Tibial nerve (tissue), 4 donors: ENCODE data around the gene EP300. TPM values are rescaled to one million over a fixed set of nuclear protein-coding genes. Genes with fewer than 3 reads are reported as not detected.
"Not testable (repeated sequence)": the region's sequence is repeated elsewhere in the genome, so short reads cannot be mapped to it uniquely, and the experiment has no call there.

Experiments
- DNase-seq, 2 donors: peaks; one replicate each; pipeline ENCODE4 v3.0.0-alpha.2; 2019; ENCODE audit warnings: low spot score in 2 of 2
- H3K27ac ChIP-seq, 4 donors: fragments of 200-600 bp; sonication (generic) in 3 of 4; one replicate each; pipeline ENCODE4 v1.5.1; 2017 to 2019; ENCODE audit warnings: mild to moderate bottlenecking in 1 of 4
- H3K27me3 ChIP-seq, 2 donors: fragments of 200-600 bp; sonication (generic) in 1 of 2; one replicate each; pipeline versions ENCODE4 v1.5.1 to v1.6.0; 2017 to 2019
- H3K36me3 ChIP-seq, 3 donors: fragments of 200-600 bp; sonication (generic); one replicate each; pipeline ENCODE4 v1.5.1; 2018 to 2019
- H3K4me1 ChIP-seq, 4 donors: fragments of 200-600 bp; sonication (generic) in 3 of 4; one replicate each; pipeline ENCODE4 v1.5.1; 2017 to 2019
- H3K4me3 ChIP-seq, 4 donors: fragments of 200-600 bp; sonication (generic) in 3 of 4; one replicate each; pipeline ENCODE4 v1.5.1; 2017 to 2019; ENCODE audit warnings: mild to moderate bottlenecking in 1 of 4, moderate library complexity in 1 of 4
- H3K9me3 ChIP-seq, 4 donors: fragments of 200-600 bp; sonication (generic) in 3 of 4; one replicate each; pipeline ENCODE4 v1.5.1; 2017 to 2019
- CTCF ChIP-seq, 5 experiments: fragments of 200-600 bp in 3 of 5; fragments of 450-650 bp in 2 of 5; sonication (generic) in 3 of 5; IDR thresholded peaks; one replicate each; pipeline ENCODE4 v1.5.1; 2016 to 2019; ENCODE audit warnings: antibody characterized with exemption in 5 of 5, mild to moderate bottlenecking in 3 of 5, moderate library complexity in 2 of 5
- EP300 ChIP-seq, 2 donors: sonication (generic); formaldehyde crosslinking; IDR thresholded peaks; one replicate each; pipeline ENCODE4 v1.6.1; 2017; ENCODE audit warnings: antibody characterized with exemption in 2 of 2, mild to moderate bottlenecking in 1 of 2
- POLR2A ChIP-seq, 2 donors: fragments of 450-650 bp; IDR thresholded peaks; one replicate each; pipeline ENCODE4 v1.6.1; 2017; ENCODE audit warnings: antibody characterized with exemption in 2 of 2, mild to moderate bottlenecking in 2 of 2, moderate library complexity in 2 of 2
- WGBS, 2 donors: methylation state at CpG; one replicate each; pipeline ENCODE4 v1.1.5; 2018; 5-methylcytosine and 5-hydroxymethylcytosine counted together
- total RNA-seq, 4 donors: library from RNA; depleted of rRNA; stranded (reverse); fragments of >200 nt; gene quantifications; one replicate each; pipeline ENCODE4 v1.1.0, GENCODE V29; 2016

EP300 gene
- total RNA-seq, 4 donors from 2014 or later, result 75.8 to 97.7 (median 87.7) TPM

- 88 to 94% methylated on average over 5 of the region's 5 CpGs for WGBS, 2 donors
- H3K36me3 ChIP-seq, result peaks cover 0 to 69% (median 18%) of the 10 kb centered on the region in 3 donors
Measured at GRCh38 chr22:41127451-41127850, 35.1 kb downstream of the EP300 start.

GRCh38 chr22:41128606-41129005, 36.2 kb downstream of the EP300 start:
- TF ChIP-seq CTCF (IDR thresholded peaks at IDR 0.05), result no peak
- Histone ChIP-seq H3K9me3 (no peaks in the 10 kb centered on the region), H3K27ac (no peak overlapping the region), H3K36me3 (peaks cover 0 to 79% (median 18%) of the 10 kb centered on the region in 3 donors), H3K4me3 (no peak overlapping the region), H3K4me1 (peaks cover 0 to 9% (median 0%) of the 10 kb centered on the region in 4 donors), H3K27me3 (no peaks in the 10 kb centered on the region)
- DNase-seq, result no peak
- 95 to 96% methylated on average over 14 of the region's 14 CpGs for WGBS, 2 donors

More at GRCh38 chr22:41127451-41127850, 35.1 kb downstream of the EP300 start:
- Histone ChIP-seq H3K27ac (no peak overlapping the region), H3K9me3 (no peaks in the 10 kb centered on the region), H3K27me3 (no peaks in the 10 kb centered on the region), H3K4me1 (peaks cover 0 to 20% (median 0%) of the 10 kb centered on the region in 4 donors), H3K4me3 (no peak overlapping the region)
- DNase-seq, result no peak
- no peak for TF ChIP-seq CTCF (IDR thresholded peaks at IDR 0.05)
- no peak for TF ChIP-seq EP300 (IDR thresholded peaks at IDR 0.05)
- TF ChIP-seq POLR2A (IDR thresholded peaks at IDR 0.05), result no peak

- TF ChIP-seq EP300 (IDR thresholded peaks at IDR 0.05) (no peak), CTCF (IDR thresholded peaks at IDR 0.05) (no peak), POLR2A (IDR thresholded peaks at IDR 0.05) (no peak)
- 69 to 70% methylated on average over 2 of the region's 2 CpGs for WGBS, 2 donors
Measured at GRCh38 chr22:41132550-41132949, 40.2 kb downstream of the EP300 start.

GRCh38 chr22:41140365-41140957, 48.1 kb downstream of the EP300 start:
- Histone ChIP-seq H3K36me3 (peaks cover 13 to 94% (median 35%) of the 10 kb centered on the region in 3 donors), H3K27me3 (no peaks in the 10 kb centered on the region), H3K27ac (no peak overlapping the region), H3K9me3 (no peaks in the 10 kb centered on the region), H3K4me1 (no peaks in the 10 kb centered on the region), H3K4me3 (no peak overlapping the region)
- WGBS, 2 donors, result 74 to 79% methylated on average over 10 of the region's 10 CpGs
- no peak for DNase-seq
- no peak for TF ChIP-seq EP300 (IDR thresholded peaks at IDR 0.05)
- no peak for TF ChIP-seq POLR2A (IDR thresholded peaks at IDR 0.05)
- no peak for TF ChIP-seq CTCF (IDR thresholded peaks at IDR 0.05)

More at GRCh38 chr22:41132550-41132949, 40.2 kb downstream of the EP300 start:
- H3K9me3 ChIP-seq, result no peaks in the 10 kb centered on the region
- no peaks in the 10 kb centered on the region for H3K4me1 ChIP-seq
- H3K27me3 ChIP-seq, result no peaks in the 10 kb centered on the region
- H3K27ac ChIP-seq, result no peak overlapping the region
- no peak for DNase-seq
- peaks cover 3 to 93% (median 28%) of the 10 kb centered on the region in 3 donors for H3K36me3 ChIP-seq
- H3K4me3 ChIP-seq, result no peak overlapping the region

- 92 to 95% methylated on average over 6 of the region's 6 CpGs for WGBS, 2 donors
- not testable (repeated sequence) for H3K27ac ChIP-seq, DNase-seq, H3K4me1 ChIP-seq, H3K27me3 ChIP-seq, H3K9me3 ChIP-seq, H3K4me3 ChIP-seq
- peaks cover 12 to 100% (median 46%) of the 10 kb centered on the region in 3 donors for H3K36me3 ChIP-seq
Measured at GRCh38 chr22:41145921-41146320, 53.5 kb downstream of the EP300 start.
